Islet of Langerhans (tissue), 1 donor: Measurements from ENCODE around the gene APOD.
"Not testable (repeated sequence)": the region's sequence is repeated elsewhere in the genome, so short reads cannot be mapped to it uniquely, and the experiment has no call there.

Source experiments
- FAIRE-seq: peaks from one replicate; lab custom pipeline; 2011; peaks lifted over from hg19 to GRCh38; lab: Jason Lieb, UNC

Gene APOD

GRCh38 chr3:195617784-195618659 is 34.3 kb upstream of the APOD start:
- not testable (repeated sequence) for FAIRE-seq

DNA sequence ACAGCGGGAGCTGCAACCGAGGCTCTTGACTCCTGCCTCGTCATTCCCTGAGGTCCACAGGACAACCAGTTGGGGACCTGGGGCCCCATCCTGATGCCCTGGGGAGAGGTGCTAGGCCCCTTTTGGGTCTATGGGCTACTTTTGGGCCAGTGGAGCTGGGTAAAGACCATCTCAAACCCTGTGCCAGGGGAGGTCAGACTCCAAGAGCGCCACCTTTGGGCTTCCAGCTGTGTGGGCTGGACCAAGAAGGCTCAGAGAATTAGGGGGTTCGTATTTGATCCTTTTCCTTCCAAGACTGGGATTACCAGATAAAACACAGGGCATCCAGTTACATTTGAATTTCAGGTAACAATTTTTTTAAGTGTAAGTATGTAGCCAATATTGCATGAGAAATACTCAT is 33.4 kb upstream of the APOD start:
- FAIRE-seq, result not testable (repeated sequence)

DNA sequence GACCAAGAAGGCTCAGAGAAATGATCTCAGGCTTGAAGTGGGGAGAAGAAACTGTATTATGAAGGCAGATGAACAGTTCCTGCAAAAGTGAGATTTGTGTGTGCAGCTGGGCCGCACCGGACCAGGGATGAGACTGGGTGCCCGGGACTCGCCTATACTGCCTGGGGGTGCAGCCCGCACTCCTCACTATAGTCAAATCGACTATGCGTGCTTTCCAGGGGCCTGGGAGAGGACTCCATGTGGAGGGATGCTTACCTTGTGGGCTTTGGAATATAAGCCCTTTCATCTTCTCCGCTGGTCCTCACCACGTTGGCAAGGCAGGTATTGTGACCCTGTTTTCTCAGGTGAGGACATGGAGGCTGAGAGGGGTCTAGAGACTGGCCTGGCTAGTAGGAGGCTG is 32.9 kb upstream of the APOD start:
- FAIRE-seq, result no peak

DNA sequence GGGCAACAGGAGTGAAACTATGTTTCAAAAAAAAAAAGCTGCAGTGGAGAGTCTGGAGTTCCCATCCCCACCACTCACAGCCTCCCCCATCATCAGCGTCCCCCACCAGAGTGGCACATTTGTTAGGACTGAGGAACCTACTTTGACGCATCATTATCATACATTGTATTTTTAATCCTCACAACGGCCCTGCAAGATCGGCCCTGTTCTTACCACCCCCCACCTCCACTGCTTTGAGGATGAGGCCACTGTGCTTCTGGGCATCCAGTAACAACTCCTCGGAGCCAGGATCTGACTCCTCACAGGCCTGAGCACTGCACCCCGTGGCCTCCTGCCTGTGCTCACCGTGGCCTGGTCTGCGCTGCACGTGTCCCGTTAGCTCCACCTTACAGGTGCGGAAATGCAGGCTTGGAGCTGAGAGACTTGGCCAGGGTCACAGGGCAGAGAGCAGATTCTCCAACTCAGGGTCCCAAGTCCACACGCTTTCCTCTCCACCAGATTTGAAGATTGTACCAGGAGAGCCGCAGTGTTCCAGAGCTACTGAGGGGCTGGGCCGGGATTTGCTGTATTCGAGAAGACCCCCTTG is 32.3 kb upstream of the APOD start:
- FAIRE-seq, result not testable (repeated sequence)

- not testable (repeated sequence) for FAIRE-seq
These were observed 31.1 kb upstream of the APOD start for GRCh38 chr3:195614672-195615504.

- no peak for FAIRE-seq
These were observed 29.8 kb upstream of the APOD start for GRCh38 chr3:195613468-195614069.

- FAIRE-seq, result no peak
These were observed 28.5 kb upstream of the APOD start for GRCh38 chr3:195612075-195612800.

DNA sequence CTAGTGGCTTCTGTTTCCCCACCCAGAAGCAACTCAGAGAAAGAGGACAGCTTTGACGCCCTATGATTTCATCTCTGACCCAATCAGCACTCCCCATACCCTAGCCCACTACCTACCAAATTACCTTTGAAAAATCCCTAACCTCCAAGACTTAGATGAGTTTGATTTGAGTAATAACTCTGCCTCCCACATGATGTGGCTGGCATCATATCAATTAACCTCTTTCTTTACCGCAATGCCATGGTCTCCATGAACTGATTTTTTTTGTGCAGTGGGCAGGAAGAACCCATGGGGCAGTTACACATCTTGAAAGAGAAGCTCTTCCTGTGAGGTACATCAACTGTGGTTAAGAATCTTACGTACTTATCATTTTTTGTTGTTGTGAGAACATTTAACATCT is 25.5 kb upstream of the APOD start:
- no peak for FAIRE-seq

GRCh38 chr3:195601785-195602184 is 18.0 kb upstream of the APOD start:
- not testable (repeated sequence) for FAIRE-seq

GRCh38 chr3:195601382-195601781 is 17.6 kb upstream of the APOD start:
- no peak for FAIRE-seq

GRCh38 chr3:195599926-195600325 is 16.2 kb upstream of the APOD start:
- not testable (repeated sequence) for FAIRE-seq

DNA sequence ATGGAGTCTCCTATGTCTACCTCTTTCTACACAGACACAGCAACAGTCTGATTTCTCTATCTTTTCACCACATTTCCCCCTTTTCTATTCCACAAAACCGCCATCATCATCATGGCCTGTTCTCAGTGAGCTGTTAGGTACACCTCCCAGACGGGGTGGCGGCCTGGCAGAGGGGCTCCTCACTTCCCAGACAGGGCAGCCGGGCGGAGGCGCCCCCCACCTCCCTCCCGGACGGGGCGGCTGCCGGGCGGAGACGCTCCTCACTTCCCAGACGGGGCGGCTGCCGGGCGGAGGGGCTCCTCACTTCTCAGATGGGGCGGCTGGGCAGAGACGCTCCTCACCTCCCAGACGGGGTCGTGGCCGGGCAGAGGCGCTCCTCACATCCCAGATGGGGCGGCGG is 15.8 kb upstream of the APOD start:
- not testable (repeated sequence) for FAIRE-seq

GRCh38 chr3:195597848-195598247 is 14.1 kb upstream of the APOD start:
- FAIRE-seq, result no peak

DNA sequence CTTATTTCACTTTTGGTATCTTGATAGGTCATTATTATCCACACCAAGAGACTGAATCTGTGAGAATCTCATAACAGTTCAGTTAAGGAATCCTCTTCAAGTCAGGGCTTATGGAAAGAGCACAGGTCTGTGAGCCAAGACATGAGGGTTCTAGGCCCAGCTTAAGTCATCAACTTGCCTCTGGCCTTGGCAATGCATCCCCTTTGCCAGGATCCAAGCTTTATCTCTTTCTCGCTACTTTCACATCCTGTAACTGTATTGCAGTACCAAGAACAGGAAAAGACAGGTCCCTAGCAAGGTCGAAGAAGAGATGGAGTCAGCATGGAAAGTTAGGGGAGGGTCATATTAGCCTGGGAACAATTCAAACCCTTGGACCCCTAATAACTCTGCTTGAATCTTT is 13.5 kb upstream of the APOD start:
- FAIRE-seq, result no peak

DNA sequence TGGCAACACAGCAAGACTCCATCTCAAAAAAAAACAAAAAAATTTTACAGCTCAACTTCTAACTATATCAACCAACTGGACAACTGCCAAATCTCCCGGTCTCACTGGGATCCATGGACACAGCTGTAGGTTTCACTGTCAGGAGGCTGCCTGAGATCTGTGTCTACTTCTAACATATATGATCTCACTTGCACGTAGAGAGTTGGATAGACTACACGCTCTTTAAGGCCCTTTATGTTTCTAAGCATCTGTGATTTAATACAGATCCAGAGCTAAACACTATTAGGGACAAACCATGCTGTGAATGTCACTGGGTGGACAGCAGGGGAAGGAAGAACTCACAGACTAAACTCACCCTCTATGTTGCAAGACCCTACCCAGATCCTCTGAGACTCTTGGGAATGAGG is 13.0 kb upstream of the APOD start:
- FAIRE-seq, result no peak

GRCh38 chr3:195595785-195596531 is 12.2 kb upstream of the APOD start:
- FAIRE-seq, result no peak

DNA sequence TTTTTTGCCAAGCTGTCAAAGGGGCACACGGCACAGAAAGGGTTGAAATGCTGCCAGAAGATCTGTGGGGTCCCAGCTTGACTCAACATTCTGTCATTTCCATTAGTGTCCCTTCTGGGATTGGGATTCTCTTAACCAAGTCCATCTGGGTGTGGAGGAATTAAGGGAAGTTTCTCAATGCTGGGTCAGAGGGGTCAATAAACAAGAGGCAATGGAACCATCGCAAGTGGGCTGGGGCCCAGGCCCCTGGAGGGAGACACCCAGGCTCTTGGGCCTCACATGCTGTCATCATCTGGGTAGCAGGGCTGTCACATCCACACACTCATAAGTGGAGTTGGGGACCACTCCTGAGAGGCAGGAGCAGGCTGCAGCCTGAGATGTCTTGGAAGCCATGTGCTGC is 8.1 kb upstream of the APOD start:
- no peak for FAIRE-seq

DNA sequence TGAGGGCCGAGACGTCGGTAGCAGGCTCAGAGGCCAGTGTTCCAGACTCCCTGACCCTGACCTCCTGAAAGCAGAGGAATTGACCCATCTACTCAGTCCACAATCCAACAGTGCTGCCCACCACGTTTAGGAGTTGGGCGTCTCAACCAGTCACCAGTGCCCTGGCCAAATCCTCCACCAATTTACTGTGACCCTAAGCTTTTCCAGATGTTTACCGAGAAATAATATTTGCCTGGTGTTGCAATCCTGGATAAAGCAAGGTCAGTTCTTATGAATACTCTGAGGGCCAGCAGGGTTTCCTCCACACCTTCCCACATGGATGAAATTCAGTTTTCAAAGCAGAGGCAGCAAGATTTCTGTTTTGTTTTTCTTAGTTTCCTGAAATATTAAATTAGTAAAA is 7.5 kb upstream of the APOD start:
- FAIRE-seq, result no peak

GRCh38 chr3:195590381-195590780 is 6.6 kb upstream of the APOD start:
- not testable (repeated sequence) for FAIRE-seq

GRCh38 chr3:195589796-195590195 is 6.1 kb upstream of the APOD start:
- FAIRE-seq, result not testable (repeated sequence)

DNA sequence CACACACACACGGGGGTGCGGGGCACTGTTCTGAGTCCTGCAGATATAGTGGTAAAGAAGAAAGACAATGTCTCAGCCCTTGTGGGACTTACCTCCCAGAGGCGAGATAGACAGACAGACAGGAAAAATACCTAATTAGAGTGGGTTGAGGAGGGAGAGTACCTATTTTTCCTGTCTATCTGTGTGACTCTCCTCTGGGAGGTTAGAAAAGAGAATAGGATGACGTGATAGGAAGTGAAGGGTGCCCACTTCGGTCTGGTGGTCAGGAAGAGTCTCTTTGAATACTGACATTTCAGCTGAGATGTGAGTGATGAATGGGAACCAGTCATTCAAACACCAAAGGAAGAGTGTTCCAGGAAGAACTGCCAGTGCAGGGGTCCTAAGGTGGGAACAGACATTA is 4.1 kb upstream of the APOD start:
- FAIRE-seq, result no peak
